ENCODE data around the gene TXLNG.

DNA sequence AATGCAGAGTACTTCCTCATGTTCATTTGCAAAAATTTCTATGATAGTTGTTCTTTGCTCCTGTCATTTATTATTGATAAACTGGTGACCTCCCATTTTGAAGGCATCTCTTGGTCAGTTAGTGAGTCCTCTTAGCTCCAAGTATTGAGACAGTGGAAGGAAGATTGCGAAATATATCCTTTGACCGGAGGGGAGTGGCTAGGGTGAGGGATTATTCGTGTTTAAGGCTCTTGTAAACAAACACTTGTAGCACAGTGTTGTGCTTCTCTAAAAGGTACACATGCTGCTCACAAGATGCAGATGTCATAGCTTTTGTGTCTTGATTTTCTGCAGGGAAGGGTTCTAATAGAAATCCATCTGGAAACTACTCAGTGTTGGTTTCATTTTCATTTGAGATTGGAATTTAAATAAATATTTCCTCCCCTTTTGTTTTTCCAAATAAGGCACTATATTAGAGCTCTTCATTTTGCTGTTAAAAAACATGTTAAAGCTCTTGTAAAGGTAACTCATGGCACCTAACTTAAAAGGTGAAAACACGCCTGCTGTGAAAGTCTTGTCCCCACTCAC lies 21.8 kb downstream of the TXLNG start:
- TF ChIP-seq, protein P1, sequence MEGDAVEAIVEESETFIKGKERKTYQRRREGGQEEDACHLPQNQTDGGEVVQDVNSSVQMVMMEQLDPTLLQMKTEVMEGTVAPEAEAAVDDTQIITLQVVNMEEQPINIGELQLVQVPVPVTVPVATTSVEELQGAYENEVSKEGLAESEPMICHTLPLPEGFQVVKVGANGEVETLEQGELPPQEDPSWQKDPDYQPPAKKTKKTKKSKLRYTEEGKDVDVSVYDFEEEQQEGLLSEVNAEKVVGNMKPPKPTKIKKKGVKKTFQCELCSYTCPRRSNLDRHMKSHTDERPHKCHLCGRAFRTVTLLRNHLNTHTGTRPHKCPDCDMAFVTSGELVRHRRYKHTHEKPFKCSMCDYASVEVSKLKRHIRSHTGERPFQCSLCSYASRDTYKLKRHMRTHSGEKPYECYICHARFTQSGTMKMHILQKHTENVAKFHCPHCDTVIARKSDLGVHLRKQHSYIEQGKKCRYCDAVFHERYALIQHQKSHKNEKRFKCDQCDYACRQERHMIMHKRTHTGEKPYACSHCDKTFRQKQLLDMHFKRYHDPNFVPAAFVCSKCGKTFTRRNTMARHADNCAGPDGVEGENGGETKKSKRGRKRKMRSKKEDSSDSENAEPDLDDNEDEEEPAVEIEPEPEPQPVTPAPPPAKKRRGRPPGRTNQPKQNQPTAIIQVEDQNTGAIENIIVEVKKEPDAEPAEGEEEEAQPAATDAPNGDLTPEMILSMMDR (IDR thresholded peaks at IDR 0.05; ENCODE audit: extremely low read depth in 1 of 2, insufficient read depth in 1 of 2, low read depth in 1 of 2, low read length in 2 of 2) = no peak
- TF ChIP-seq POLR2AphosphoS5 (IDR thresholded peaks at IDR 0.05; ENCODE audit: insufficient read depth, low read depth, low read length) = no peak
- no peak for TF ChIP-seq EZH2 (IDR thresholded peaks at IDR 0.05; ENCODE audit: borderline replicate concordance, low read depth, low read length, severe bottlenecking)
- TF ChIP-seq, protein P2, sequence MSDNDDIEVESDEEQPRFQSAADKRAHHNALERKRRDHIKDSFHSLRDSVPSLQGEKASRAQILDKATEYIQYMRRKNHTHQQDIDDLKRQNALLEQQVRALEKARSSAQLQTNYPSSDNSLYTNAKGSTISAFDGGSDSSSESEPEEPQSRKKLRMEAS (IDR thresholded peaks at IDR 0.05; ENCODE audit: insufficient read depth, insufficient read length) = no peak
- TF ChIP-seq MYC (IDR thresholded peaks at IDR 0.05; ENCODE audit: low read depth, low read length) = no peak
- no peak for TF ChIP-seq POLR2A (IDR thresholded peaks at IDR 0.05; ENCODE audit: low read depth, low read length)
- no peak for TF ChIP-seq FOS (IDR thresholded peaks at IDR 0.05; ENCODE audit: borderline replicate concordance, insufficient read depth, low read length)
- no peak for TF ChIP-seq JUN (IDR thresholded peaks at IDR 0.05; ENCODE audit: borderline replicate concordance, insufficient read depth, insufficient read length, low read depth)

All from endothelial cell of umbilical vein (primary cell).